OCI-LY3 (cell line): ENCODE results near the gene NOP14.

ENCODE experiments used
- H2AFZ ChIP-seq: fragments of 200-600, 300-600 bp; shearing (Covaris generic); 2 replicates; pipeline ENCODE4 v1.6.0; 2014; ENCODE audit warnings: antibody characterized with exemption, low read depth, low read length
- H3K27ac ChIP-seq: fragments of 200-600, 300-600 bp; sonication (generic); 2 replicates; pipeline ENCODE4 v1.5.1; 2014; ENCODE audit warnings: mild to moderate bottlenecking, low read length, moderate library complexity, mixed read lengths
- H3K27me3 ChIP-seq: fragments of 200-600, 300-600 bp; sonication (generic); 2 replicates; pipeline ENCODE4 v1.6.1; 2014; ENCODE audit warnings: low read depth, low read length, mixed read lengths
- H3K36me3 ChIP-seq: fragments of 200-600, 300-600 bp; sonication (generic); replicated peaks from 2 replicates; pipeline ENCODE3; 2014; ENCODE audit warnings: low read depth, low read length, mixed read lengths
- H3K4me1 ChIP-seq: fragments of 300-600, 200-600 bp; sonication (generic); 2 replicates; pipeline ENCODE4 v1.6.1; 2014; ENCODE audit warnings: low read length, mixed read lengths
- H3K4me2 ChIP-seq: fragments of 200-600, 300-600 bp; sonication (generic); 2 replicates; pipeline ENCODE4 v1.6.1; 2014; ENCODE audit warnings: low read length, mixed read lengths
- H3K4me3 ChIP-seq: fragments of 300-600, 200-600 bp; sonication (generic); 2 replicates; pipeline ENCODE4 v1.5.1; 2014; ENCODE audit warnings: antibody characterized with exemption, mild to moderate bottlenecking, low read length, moderate library complexity
- H3K79me2 ChIP-seq: fragments of 300-600, 200-600 bp; shearing (Covaris generic); 2 replicates; pipeline ENCODE4 v1.6.1; 2014; ENCODE audit warnings: mild to moderate bottlenecking, low read length, mixed read lengths
- H3K9ac ChIP-seq: fragments of 300-600, 200-600 bp; shearing (Covaris generic); 2 replicates; pipeline ENCODE4 v1.6.0; 2014; ENCODE audit warnings: mild to moderate bottlenecking, low read length, moderate library complexity
- H3K9me3 ChIP-seq: fragments of 200-600, 300-600 bp; shearing (Covaris generic); 2 replicates; pipeline ENCODE4 v1.6.1; 2014; ENCODE audit warnings: low read length, mixed read lengths; ENCODE audit not compliant: insufficient read depth
- H4K20me1 ChIP-seq: fragments of 200-600, 300-600 bp; sonication (generic); 2 replicates; pipeline ENCODE4 v1.6.1; 2016; ENCODE audit warnings: low read length, mixed read lengths; ENCODE audit not compliant: insufficient read depth
- CTCF ChIP-seq: fragments of 200-600, 300-600 bp; sonication (generic); IDR thresholded peaks from 2 replicates; pipeline ENCODE4 v1.5.1; 2014; ENCODE audit warnings: antibody characterized with exemption, low read length, low read depth
- EZH2phosphoT487 ChIP-seq: fragments of 200-600 bp; shearing (Covaris generic); IDR thresholded peaks from 2 replicates; pipeline ENCODE4 v1.6.1; 2018; ENCODE audit warnings: antibody characterized with exemption, mixed run types, low read depth

The NOP14 gene

GRCh38 chr4:2891294-2891693, 71.9 kb downstream of the NOP14 start:
- Histone ChIP-seq H3K27ac (no peak overlapping the region), H3K9me3 (no peaks in the 10 kb centered on the region), H3K36me3 (peaks cover 18% of the 10 kb centered on the region), H3K4me2 (no peak overlapping the region), H3K4me1 (no peaks in the 10 kb centered on the region), H2AFZ (no peak overlapping the region), H3K27me3 (no peaks in the 10 kb centered on the region), H4K20me1 (no peaks in the 10 kb centered on the region), H3K9ac (no peak overlapping the region), H3K79me2 (no peaks in the 10 kb centered on the region), H3K4me3 (no peak overlapping the region)
- TF ChIP-seq CTCF: no peak
- no peak for TF ChIP-seq EZH2phosphoT487

GRCh38 chr4:2888886-2889285, 74.3 kb downstream of the NOP14 start:
- Histone ChIP-seq H3K27ac (no peak overlapping the region), H3K4me1 (no peaks in the 10 kb centered on the region), H4K20me1 (no peaks in the 10 kb centered on the region), H3K27me3 (no peaks in the 10 kb centered on the region), H3K4me2 (no peak overlapping the region), H3K9ac (no peak overlapping the region), H3K4me3 (no peak overlapping the region), H2AFZ (no peak overlapping the region), H3K36me3 (peaks cover 30% of the 10 kb centered on the region), H3K79me2 (no peaks in the 10 kb centered on the region), H3K9me3 (no peaks in the 10 kb centered on the region)
- TF ChIP-seq EZH2phosphoT487: no peak
- TF ChIP-seq CTCF: no peak
